ENCODE data around the gene TUBB2B. TPM values are rescaled to one million over a fixed set of nuclear protein-coding genes. Genes with fewer than 3 reads are reported as not detected.
A peak's percentile ranks its signal among the peaks of the same experiment; 100 is the strongest.

TUBB2B gene
- total and polyA plus RNA-seq, 7 donors = 2.3 to 24.9 (median 12.7) TPM

GRCh38 chr6:3260296-3260695 is 32.8 kb upstream of the TUBB2B start:
- intact Hi-C loops (cut with DNase I) = no loop called here
- H3K27me3 ChIP-seq = no peaks in the 10 kb centered on the region
- no peak for TF ChIP-seq POLR2A (IDR thresholded peaks at IDR 0.05)
- no peak for TF ChIP-seq POLR2AphosphoS5 (IDR thresholded peaks at IDR 0.05)
- TF ChIP-seq, protein P1, sequence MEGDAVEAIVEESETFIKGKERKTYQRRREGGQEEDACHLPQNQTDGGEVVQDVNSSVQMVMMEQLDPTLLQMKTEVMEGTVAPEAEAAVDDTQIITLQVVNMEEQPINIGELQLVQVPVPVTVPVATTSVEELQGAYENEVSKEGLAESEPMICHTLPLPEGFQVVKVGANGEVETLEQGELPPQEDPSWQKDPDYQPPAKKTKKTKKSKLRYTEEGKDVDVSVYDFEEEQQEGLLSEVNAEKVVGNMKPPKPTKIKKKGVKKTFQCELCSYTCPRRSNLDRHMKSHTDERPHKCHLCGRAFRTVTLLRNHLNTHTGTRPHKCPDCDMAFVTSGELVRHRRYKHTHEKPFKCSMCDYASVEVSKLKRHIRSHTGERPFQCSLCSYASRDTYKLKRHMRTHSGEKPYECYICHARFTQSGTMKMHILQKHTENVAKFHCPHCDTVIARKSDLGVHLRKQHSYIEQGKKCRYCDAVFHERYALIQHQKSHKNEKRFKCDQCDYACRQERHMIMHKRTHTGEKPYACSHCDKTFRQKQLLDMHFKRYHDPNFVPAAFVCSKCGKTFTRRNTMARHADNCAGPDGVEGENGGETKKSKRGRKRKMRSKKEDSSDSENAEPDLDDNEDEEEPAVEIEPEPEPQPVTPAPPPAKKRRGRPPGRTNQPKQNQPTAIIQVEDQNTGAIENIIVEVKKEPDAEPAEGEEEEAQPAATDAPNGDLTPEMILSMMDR (IDR thresholded peaks at IDR 0.05) = no peak
- no peak for TF ChIP-seq EP300 (IDR thresholded peaks at IDR 0.05)
- no peak overlapping the region for H3K27ac ChIP-seq
- DNase-seq = no peak
- H3K4me3 ChIP-seq = no peak overlapping the region
- H3K9me3 ChIP-seq = no peaks in the 10 kb centered on the region
- H3K36me3 ChIP-seq = peaks cover 0 to 17% (median 5%) of the 10 kb centered on the region in 4 donors
- peaks cover 0 to 44% (median 30%) of the 10 kb centered on the region in 4 donors for H3K4me1 ChIP-seq
- WGBS, 2 donors = 80 to 85% methylated on average over 14 of the region's 14 CpGs

DNA sequence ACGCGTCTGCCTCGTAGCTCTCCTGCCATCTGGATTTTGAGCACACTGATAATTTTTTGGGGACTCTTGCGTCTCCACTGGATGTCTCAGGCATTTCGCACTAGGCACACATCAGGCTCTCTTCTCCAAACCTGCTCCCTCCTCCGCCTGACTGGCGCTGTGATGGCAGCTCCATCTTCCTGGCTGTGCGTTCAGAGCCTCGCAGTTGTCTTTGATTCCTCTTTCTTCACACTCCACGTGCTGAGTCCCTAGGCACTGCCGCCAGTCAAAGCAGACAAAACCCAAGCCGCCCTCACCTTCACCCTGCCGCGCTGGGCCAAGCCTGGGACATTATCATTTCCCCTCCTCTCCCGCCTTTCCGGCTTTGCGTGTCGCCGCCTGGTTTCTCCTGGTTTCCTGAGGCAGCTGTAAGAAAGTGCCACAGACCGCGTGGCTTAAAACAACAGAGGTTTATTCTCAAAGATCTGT is 32.1 kb upstream of the TUBB2B start:
- peaks cover 0 to 39% (median 28%) of the 10 kb centered on the region in 4 donors for H3K4me1 ChIP-seq
- peak overlapping the region; percentile 75 to 83 (median 80) for H3K27ac ChIP-seq
- WGBS, 2 donors = 1% methylated on average over 21 of the region's 21 CpGs
- TF ChIP-seq, protein P1 (IDR thresholded peaks at IDR 0.05) = peak in 1 of 4 experiments; percentile 20
- TF ChIP-seq EP300 (IDR thresholded peaks at IDR 0.05) = no peak
- peaks cover 0 to 14% (median 5%) of the 10 kb centered on the region in 4 donors for H3K36me3 ChIP-seq
- H3K27me3 ChIP-seq = no peaks in the 10 kb centered on the region
- intact Hi-C loops (cut with DNase I) = loop anchor here (5.0 kb wide), 2 partner anchors 192 to 262 kb away; partner anchors contain the start of genes NQO2 and RIPK1
- H3K4me3 ChIP-seq = peak overlapping the region; percentile 73 to 99 (median 86)
- H3K9me3 ChIP-seq = no peaks in the 10 kb centered on the region
- DNase-seq = no peak

DNA sequence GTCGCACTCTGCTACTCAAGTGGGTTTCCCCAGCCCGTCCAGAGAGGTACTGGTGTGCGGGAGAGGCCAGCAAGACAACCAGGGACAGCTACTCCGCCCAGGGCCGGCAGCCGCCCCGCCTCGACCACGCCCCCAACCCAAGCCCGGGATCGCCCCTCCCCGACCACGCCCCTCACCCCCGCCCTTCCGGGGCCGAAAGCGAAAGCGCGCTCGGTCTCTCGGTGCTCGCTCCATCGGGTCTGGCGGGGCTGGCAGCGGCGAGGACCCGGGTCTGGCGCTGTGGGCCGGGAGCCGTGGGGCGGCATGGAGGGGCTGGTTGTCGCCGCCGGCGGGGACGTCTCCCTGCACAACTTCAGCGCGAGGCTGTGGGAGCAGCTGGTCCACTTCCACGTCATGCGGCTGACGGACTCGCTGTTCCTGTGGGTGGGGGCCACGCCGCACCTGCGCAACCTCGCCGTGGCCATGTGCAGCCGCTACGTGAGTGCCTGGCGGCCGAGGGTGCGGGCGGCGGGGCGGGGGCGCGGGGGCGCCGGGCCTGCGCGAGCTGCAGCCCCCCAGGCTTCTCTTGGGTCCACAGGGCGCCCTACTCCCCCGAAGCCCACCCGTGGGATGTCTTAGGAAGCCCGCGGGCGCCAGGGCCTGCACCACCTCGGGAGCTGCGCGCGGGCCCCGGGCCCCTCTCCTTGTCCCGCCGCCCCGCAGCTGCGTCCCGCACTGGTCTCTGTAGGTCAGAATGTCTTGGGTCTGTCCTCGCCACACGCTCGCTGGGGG is 31.5 kb upstream of the TUBB2B start, which contains the start of gene PSMG4:
Gene PSMG4, plus strand, starts transcription at position 228 of the 771 bp plus-strand sequence. Its CDS starts 76 bp downstream, at position 304.
- Histone ChIP-seq H3K27ac (peak within 1 kb of the TSS; percentile 75 to 83 (median 80)), H3K36me3 (peaks cover 0 to 8% (median 2%) of the 10 kb centered on the region in 4 donors), H3K4me3 (peak within 1 kb of the TSS; percentile 73 to 99 (median 86)), H3K27me3 (no peaks in the 10 kb centered on the region), H3K9me3 (no peaks in the 10 kb centered on the region), H3K4me1 (peaks cover 0 to 39% (median 28%) of the 10 kb centered on the region in 4 donors)
- TF ChIP-seq, protein P1 (IDR thresholded peaks at IDR 0.05) = no peak
- peak in 1 of 2 donors; percentile 25 for TF ChIP-seq POLR2A (IDR thresholded peaks at IDR 0.05)
- TF ChIP-seq POLR2AphosphoS5 (IDR thresholded peaks at IDR 0.05) = peak; percentile 74 to 92 (median 86)
- TF ChIP-seq EP300 (IDR thresholded peaks at IDR 0.05) = no peak
- 1% methylated on average over 80 of the region's 80 CpGs for WGBS, 2 donors
- DNase-seq = peak; percentile 97
- intact Hi-C loops (cut with DNase I) = loop anchor here (5.0 kb wide), 2 partner anchors 192 to 262 kb away; partner anchors contain the start of genes NQO2 and RIPK1

GRCh38 chr6:3258201-3258600 is 30.7 kb upstream of the TUBB2B start:
- Histone ChIP-seq H3K9me3 (no peaks in the 10 kb centered on the region), H3K4me1 (peaks cover 0 to 39% (median 28%) of the 10 kb centered on the region in 4 donors), H3K27ac (peak overlapping the region; percentile 75 to 83 (median 80)), H3K4me3 (peak overlapping the region; percentile 73 to 99 (median 86)), H3K36me3 (peaks cover 0 to under 1% (median 0%) of the 10 kb centered on the region in 4 donors), H3K27me3 (no peaks in the 10 kb centered on the region)
- intact Hi-C loops (cut with DNase I) = loop anchor here (5.0 kb wide), 2 partner anchors 191 to 261 kb away; partner anchors contain the start of genes NQO2 and RIPK1
- WGBS, 2 donors = 49 to 56% methylated on average over 12 of the region's 12 CpGs
- no peak for TF ChIP-seq POLR2AphosphoS5 (IDR thresholded peaks at IDR 0.05)
- TF ChIP-seq, protein P1 (IDR thresholded peaks at IDR 0.05) = no peak
- TF ChIP-seq EP300 (IDR thresholded peaks at IDR 0.05) = no peak
- no peak for TF ChIP-seq POLR2A (IDR thresholded peaks at IDR 0.05)
- DNase-seq = no peak

Data from sigmoid colon (tissue), 7 donors.